HG02943 (cell line): ENCODE measurements around the gene NPAS1.
"Not testable (repeated sequence)": the region's sequence is repeated elsewhere in the genome, so short reads cannot be mapped to it uniquely, and the experiment has no call there.

Experiments used
- ATAC-seq: cut with Tn5 transposase; IDR thresholded peaks from one replicate; pipeline ENCODE4 v1.9.1; 2021; ENCODE audit warnings: mild to moderate bottlenecking, low read depth, moderate library complexity; ENCODE audit not compliant: unreplicated experiment

Gene NPAS1

DNA sequence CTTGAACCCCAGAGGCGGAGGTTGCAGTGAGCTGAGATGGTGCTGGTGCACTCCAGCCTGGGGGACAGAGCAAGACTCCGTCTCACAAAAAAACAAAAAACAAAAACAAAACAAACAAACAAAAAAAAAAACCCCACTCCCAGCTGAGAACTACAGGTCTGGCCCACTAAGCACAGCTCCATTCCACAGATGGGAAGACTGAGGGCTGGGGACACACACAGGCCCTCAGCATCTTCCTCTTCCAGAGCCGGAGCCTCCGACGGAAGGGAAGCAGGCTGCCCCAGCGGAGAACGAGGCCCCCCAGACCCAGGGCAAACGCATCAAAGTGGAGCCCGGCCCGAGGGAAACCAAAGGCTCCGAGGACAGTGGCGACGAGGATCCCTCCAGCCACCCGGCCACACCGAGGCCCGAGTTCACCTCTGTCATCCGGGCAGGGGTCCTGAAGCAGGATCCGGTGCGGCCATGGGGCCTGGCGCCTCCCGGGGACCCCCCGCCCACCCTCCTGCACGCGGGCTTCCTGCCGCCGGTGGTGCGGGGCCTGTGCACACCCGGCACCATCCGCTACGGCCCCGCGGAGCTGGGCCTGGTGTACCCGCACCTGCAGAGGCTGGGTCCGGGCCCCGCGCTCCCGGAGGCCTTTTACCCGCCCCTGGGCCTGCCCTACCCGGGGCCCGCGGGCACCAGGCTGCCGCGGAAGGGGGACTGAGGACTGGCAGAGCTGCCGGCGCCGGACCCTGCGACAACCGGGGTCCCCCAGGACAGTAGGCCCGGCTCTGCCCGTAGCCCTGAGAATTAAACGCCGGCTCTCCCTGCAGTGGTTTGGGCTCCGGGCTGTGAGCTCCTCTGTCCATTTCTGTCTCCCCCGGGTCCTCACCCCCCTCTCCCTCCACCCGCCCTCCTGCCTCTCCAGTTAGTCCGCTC, 25.6 kb downstream of the NPAS1 start:
- no peak for ATAC-seq

GRCh38 chr19:47045867-47046470, 26.3 kb downstream of the NPAS1 start:
- no peak for ATAC-seq

DNA sequence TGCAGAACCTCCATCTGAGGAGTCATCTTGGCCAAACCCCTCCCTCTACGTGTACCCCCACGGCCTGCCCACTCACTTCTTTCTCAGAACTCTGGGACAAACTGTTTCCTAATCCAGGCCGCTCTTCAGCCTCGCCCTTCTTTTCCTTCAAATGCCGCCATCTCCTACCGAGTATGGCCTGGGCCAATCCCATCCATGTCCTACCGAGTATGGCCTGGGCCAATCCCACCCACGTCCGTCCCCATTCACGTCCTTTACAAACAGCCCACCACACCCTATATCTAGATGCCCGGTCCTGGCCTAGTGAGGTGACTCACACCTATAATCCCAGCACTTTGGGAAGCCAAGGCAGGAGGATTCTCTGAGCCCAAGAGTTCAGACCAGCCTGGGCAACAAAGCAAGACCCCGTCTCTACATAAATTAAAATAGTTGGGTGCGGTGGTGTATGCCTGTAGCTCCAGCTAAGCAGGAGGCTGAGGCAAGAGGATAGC, 27.7 kb downstream of the NPAS1 start:
- no peak for ATAC-seq

DNA sequence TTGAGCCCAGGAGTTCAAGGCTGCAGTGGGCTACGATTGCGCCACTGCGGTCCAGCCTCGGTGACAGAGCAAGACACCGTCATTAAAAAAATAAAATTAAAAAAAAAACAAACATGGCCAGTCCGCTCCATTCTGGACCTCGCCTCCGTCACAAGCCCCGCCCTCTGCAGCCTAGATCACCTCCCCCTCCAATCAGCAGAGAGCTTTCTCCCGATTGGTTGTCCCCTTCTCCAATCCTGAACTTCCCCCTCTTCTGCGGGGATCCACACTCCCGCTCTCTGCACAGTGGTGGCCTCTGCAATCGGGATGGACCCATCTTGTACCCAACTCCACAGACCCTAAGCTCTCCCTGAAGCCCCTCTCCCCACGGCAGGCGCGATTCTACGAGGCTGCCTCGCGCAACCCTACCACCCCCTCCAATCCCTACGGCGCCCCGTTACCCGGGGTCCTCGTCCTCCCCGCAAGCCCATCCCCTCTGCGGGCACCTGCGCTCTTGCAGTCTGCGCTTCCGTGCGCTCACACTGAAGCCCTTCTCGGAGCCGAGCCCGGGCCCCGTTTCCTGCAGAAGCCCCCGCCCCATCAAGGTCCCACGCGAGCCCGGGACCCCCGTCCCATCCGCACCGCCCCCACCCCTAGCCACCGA, 28.2 kb downstream of the NPAS1 start:
- peak; percentile 33 for ATAC-seq

- no peak for ATAC-seq
These were observed 29.7 kb downstream of the NPAS1 start for GRCh38 chr19:47049307-47049700.

DNA sequence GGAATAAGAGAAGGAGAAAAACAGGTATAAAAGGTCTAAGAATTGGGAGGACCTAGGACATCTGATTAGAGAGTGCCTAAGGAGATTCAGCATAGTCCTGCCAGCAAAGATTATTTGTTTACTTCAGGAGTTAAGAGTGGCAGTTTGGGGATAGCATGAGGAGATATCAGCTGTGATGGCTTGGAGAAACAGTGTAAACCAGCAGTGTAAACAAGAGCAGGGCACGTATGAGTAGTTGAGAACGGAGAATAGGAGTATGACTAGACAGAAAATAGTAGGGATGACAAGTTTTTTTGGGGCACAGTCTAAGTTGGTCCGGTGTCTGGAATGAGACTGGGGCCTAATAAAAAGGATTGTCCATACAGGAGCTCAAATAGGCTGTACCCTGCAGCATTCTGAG, 30.9 kb downstream of the NPAS1 start:
- ATAC-seq = not testable (repeated sequence)

GRCh38 chr19:47056411-47056810, 36.8 kb downstream of the NPAS1 start:
- ATAC-seq = no peak

GRCh38 chr19:47057328-47057727, 37.7 kb downstream of the NPAS1 start:
- no peak for ATAC-seq

GRCh38 chr19:47058621-47059022, 39.0 kb downstream of the NPAS1 start:
- ATAC-seq = no peak

- no peak for ATAC-seq
These were observed 44.2 kb downstream of the NPAS1 start for GRCh38 chr19:47063874-47064273.

DNA sequence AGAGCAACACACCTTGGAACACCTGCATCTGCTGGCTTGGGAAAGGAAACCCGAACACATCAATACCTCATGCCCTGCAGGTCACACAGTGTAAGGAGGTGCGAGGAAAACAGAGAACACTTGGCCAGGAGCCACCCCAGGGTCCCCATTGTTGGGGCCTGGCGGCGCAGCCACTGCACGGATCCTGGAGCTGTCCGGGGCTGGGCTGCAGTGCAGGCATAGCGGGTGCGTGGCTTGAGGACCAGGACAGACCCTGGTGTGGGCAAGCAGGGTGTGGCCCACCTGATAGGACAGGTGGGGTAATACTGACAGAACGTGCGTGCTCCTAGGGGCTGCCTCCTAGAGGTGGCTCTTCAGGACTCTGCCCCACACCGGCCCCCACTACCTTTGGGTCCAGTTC, 45.6 kb downstream of the NPAS1 start:
- no peak for ATAC-seq

DNA sequence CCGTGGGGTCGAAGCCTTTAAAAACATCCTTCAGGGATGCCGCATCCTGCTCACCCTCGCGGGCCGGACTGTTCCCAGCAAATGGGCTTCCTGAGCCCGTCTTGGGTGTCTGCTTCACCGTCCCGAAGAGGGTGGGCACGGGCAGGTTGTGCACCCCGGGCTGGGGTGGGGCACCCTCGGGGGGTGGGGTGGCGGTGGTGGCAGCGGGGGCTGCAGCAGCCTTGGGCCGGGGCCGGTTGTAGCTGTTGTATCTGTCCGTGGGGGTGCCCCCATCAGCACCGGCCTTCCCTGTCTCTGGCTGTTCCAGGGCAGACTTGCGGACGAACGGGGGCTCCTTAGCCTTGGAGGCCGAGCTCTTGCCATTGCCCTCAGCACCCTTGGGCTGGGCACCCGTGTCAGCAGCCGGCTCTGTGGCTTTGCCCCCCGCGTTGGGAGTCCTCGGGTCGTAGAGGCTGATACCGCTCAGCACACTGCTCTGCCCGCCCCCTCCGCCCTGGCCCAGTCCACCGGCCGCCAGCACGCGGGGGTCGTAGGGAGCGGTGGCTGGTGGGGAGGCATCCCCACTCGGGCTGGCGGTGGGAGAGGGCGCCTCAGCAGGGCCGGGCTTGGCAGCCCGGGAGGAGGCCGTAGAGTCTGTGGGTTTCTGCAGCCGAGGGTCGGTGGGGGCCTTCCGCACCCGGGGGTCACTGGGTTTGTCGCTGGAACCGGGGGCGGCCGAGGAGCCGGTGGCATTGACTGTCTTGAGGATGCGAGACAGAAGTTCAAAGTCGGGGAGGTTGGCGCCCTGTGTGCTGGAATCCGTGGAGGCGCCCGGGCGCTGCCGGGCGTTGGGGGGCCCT, 47.0 kb downstream of the NPAS1 start:
- ATAC-seq = no peak

DNA sequence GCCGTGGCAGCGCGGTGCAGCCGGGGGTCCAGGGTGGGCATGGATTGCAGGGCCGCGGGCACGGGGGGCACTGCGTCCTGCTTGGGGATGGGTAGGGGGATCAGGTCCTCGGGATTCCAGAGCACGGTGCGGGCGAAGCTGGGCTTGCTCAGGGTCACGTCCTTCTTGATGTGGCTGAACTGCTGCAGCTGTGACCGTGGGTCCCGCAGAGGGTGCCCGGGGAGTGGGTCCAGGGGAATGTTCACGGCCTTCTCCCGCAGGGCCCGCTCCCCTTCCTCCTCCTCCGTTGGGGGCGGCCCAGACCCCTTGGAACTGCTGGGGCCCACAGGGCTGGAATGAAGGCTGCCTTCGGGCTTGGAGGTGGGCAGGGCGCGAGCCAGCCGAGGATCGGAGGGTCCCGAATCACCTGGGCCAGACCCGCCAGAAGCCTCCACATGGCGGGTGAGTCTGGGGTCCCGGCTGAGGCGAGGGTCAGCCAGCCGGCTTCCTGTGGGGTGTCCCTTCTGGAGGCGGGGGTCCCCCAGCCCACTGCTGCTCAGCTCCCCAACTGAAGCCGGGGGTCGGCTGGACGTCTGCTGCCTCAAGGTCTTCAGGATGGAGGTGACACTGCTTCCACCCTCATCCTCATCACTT, 47.7 kb downstream of the NPAS1 start:
- no peak for ATAC-seq

GRCh38 chr19:47068246-47068645, 48.6 kb downstream of the NPAS1 start:
- ATAC-seq = no peak

GRCh38 chr19:47068876-47069406, 49.3 kb downstream of the NPAS1 start:
- ATAC-seq = no peak

- ATAC-seq = no peak
These were observed 50.2 kb downstream of the NPAS1 start for GRCh38 chr19:47069795-47070194.

GRCh38 chr19:47070756-47071155, 51.1 kb downstream of the NPAS1 start:
- no peak for ATAC-seq

DNA sequence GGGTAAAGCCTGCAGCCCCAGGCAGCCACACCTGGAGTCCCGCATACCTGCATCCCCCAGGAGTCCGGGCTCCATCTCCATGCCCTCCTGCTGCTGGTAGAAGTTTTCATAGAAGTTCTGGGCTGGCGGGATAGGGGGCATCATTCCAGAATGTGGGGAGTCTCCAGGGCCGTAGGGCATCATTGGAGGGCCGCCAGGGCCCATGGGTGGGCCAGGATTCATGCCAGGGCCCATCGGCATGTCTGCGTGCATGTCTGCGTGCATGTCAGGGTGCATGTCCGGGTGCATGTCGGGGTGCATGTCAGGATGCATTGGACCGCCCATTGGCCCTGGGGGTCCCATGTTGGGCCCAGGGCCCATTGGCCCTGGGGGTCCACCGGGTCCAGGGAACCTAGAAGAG, 52.1 kb downstream of the NPAS1 start:
- no peak for ATAC-seq

DNA sequence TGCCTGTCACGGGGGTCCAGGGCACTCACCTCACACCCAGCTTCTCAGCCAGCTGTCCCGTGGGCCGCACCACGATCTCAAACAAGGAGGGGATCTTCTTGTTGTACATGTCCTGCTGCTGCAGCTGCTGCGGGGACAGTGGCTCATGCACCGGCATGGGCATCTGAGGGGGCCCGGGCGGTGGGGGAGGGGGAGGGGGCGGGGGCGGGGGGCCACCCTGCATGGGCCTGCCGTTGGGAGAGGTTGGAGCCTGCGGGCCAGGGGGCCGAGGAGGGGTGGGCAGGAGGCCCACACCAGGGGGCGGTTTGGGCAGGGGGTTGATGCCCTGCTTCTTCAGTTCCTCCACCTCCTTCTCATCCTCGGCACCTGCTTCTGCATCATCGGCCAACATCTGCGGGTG, 52.7 kb downstream of the NPAS1 start:
- ATAC-seq = no peak

DNA sequence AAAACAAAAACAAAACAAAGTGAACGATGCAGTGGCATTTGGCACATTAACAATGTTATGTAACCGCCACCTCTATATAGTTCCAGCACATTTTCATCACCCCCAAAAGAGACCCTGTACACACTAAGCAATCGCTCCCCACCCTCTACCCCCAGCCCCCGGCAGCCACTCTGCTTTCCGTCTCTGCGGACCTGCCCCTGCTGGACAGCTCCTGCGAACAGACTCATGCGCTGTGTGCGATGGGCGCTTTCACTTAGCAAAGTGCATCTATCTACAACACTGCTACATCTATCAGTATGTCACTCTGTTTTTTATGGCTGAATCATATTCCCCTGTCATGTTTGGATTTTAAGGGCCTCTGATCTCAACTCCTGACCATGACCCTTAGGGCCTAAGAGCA, 53.9 kb downstream of the NPAS1 start:
- ATAC-seq = no peak
